Measurements from ENCODE around the gene ARHGEF10L. TPM values are rescaled to one million over a fixed set of nuclear protein-coding genes. Genes with fewer than 3 reads are reported as not detected.

Gene ARHGEF10L
- total RNA-seq, 2 donors from 2014 or later = 26.0 to 39.7 TPM

DNA sequence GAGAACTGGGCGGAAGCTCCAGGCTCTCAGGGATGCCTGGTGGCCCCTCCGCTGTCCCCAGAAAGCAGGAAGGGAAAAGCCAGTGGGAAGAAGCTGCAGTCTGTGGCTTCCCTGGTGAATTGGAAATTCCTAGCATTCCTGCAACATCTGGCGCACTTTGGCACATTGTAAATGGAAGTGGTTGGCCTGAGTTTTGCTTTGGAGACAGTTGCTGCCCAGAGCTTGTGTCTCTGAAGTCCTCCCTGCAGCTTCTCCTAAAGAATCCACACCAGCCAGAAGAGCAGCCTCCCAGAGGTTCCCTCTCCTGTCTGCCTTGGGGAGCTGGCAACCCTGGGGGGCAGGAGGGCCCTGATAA lies 48.2 kb downstream of the ARHGEF10L start:
- TF ChIP-seq POLR2AphosphoS5 (IDR thresholded peaks at IDR 0.05) (no peak), POLR2A (IDR thresholded peaks at IDR 0.05) (no peak)
- TF ChIP-seq, protein P1, sequence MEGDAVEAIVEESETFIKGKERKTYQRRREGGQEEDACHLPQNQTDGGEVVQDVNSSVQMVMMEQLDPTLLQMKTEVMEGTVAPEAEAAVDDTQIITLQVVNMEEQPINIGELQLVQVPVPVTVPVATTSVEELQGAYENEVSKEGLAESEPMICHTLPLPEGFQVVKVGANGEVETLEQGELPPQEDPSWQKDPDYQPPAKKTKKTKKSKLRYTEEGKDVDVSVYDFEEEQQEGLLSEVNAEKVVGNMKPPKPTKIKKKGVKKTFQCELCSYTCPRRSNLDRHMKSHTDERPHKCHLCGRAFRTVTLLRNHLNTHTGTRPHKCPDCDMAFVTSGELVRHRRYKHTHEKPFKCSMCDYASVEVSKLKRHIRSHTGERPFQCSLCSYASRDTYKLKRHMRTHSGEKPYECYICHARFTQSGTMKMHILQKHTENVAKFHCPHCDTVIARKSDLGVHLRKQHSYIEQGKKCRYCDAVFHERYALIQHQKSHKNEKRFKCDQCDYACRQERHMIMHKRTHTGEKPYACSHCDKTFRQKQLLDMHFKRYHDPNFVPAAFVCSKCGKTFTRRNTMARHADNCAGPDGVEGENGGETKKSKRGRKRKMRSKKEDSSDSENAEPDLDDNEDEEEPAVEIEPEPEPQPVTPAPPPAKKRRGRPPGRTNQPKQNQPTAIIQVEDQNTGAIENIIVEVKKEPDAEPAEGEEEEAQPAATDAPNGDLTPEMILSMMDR (IDR thresholded peaks at IDR 0.05) = no peak
- DNase-seq (ENCODE audit: low spot score) = no peak
- peaks cover 10% of the 10 kb centered on the region for H3K4me1 ChIP-seq (replicated peaks)
- no peaks in the 10 kb centered on the region for H3K27me3 ChIP-seq (replicated peaks; ENCODE audit: insufficient read depth)
- peak overlapping the region; percentile 62 to 69 for H3K27ac ChIP-seq
- intact Hi-C loops (cut with DNase I) = no loop called here
- no peaks in the 10 kb centered on the region for H3K9me3 ChIP-seq
- H3K4me3 ChIP-seq = no peak overlapping the region
- no peaks in the 10 kb centered on the region for H3K36me3 ChIP-seq
- 80% methylated on average over 3 of the region's 3 CpGs for WGBS

DNA sequence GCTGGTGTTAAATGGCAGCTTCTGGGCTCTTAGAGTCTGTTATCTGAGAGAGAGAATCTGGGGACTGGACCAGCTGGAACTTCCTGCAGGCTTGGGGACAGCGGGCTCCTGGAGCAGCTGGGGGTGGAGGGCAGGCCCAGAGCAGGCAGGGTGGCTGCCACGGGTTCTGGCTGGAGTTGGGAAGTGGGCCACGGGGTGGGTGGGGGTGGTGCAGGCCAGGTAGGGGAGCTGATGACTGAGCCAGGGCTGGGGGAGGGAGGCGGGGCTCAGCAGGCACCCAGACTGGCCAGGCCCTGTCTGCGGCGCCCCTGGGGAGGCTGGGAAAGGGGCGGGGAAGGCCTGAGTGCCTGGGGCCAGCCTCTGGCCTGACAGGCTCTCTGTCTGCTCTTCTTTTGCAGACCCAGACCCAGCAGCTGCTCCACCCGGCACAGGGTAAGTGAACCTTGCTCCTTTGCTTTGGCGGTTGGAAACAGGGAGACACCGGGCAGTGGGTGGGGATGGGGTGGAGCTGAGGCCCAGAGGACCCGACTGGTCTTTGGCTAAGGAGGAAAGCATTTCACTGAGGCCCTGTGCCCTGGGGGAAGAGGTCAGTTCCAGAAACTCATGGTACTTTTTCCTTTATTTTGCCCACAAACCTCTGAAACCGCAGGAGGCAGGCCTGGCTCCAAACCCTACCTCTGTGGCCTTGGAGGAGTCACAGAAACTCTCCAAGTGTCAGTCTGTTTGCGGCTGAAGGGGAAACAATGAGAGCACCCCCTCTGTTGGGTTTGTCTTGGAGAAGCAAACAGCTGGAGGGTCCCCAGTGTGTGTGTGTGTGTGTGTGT lies 48.8 kb downstream of the ARHGEF10L start:
- Histone ChIP-seq H3K4me3 (no peak overlapping the region), H3K36me3 (no peaks in the 10 kb centered on the region), H3K4me1 (replicated peaks) (peaks cover 9% of the 10 kb centered on the region), H3K9me3 (no peaks in the 10 kb centered on the region), H3K27me3 (replicated peaks; ENCODE audit: insufficient read depth) (no peaks in the 10 kb centered on the region), H3K27ac (peak overlapping the region; percentile 62 to 69)
- TF ChIP-seq, protein P1 (IDR thresholded peaks at IDR 0.05) = no peak
- peak; percentile 17 for TF ChIP-seq POLR2A (IDR thresholded peaks at IDR 0.05)
- intact Hi-C loops (cut with DNase I) = no loop called here
- DNase-seq (ENCODE audit: low spot score) = peak; percentile 26
- 21% methylated on average over 12 of the region's 13 CpGs for WGBS

DNA sequence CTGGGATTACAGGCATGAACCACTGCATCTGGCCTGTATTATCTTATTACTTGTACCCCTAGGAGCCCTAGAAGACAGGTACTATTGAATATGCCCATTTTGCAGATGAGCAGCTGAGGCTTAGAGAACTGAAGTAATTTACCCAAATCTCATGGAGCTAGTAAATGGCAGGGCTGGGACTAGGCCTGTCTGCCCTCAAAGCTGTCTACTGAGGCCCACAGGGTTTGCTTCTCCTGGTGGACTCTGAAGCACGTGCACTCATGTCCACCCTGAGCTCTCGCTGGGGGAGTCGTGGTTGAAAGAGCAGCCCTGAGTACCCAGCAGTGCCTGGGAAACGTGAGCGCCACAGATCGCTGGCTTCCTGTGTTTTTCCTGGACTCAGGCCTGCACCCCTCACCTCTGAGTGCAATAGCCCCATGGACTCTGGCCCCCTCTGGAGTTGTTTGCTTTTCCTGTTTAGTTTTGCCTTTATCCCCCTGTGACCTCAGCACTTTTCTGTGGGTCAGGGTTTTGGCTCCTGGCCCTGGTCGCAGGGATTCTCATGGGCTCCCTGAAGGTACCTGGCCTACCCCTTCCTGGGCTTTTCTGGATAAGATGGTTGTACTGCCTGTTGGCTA lies 52.4 kb downstream of the ARHGEF10L start:
- H3K36me3 ChIP-seq = no peaks in the 10 kb centered on the region
- H3K9me3 ChIP-seq = no peaks in the 10 kb centered on the region
- no peak for DNase-seq (ENCODE audit: low spot score)
- TF ChIP-seq POLR2A (IDR thresholded peaks at IDR 0.05) = no peak
- H3K4me1 ChIP-seq (replicated peaks) = peaks cover 9% of the 10 kb centered on the region
- no peaks in the 10 kb centered on the region for H3K27me3 ChIP-seq (replicated peaks; ENCODE audit: insufficient read depth)
- H3K27ac ChIP-seq = no peak overlapping the region
- intact Hi-C loops (cut with DNase I) = no loop called here
- WGBS = 86% methylated on average over 6 of the region's 7 CpGs
- no peak overlapping the region for H3K4me3 ChIP-seq

DNA sequence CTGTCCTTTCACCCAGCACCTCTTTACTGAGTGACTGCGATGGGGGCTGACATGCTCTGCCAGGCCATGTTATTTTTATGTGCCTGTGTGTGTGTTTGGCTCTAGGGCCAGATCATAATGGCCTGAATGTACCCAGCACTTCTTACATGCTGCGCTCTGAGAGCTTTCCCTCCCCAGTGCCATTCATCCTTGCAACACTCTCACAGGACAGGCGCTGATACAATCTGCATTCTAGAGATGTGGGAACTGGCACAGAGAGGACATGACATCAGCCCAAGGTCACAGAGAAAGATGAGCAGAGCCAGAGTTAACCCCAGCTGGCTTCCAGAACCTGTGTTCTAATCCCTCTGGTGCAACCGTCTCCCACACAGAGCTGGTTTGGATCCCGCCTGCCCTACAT lies 54.5 kb downstream of the ARHGEF10L start:
- Histone ChIP-seq H3K27ac (no peak overlapping the region), H3K9me3 (no peaks in the 10 kb centered on the region), H3K4me3 (no peak overlapping the region), H3K36me3 (no peaks in the 10 kb centered on the region), H3K27me3 (replicated peaks; ENCODE audit: insufficient read depth) (no peaks in the 10 kb centered on the region), H3K4me1 (replicated peaks) (no peaks in the 10 kb centered on the region)
- DNase-seq (ENCODE audit: low spot score) = no peak
- WGBS = 77% methylated on average over 5 of the region's 5 CpGs
- intact Hi-C loops (cut with DNase I) = no loop called here
- TF ChIP-seq, protein P1 (IDR thresholded peaks at IDR 0.05) = no peak
- TF ChIP-seq POLR2AphosphoS5 (IDR thresholded peaks at IDR 0.05) = no peak
- no peak for TF ChIP-seq POLR2A (IDR thresholded peaks at IDR 0.05)

DNA sequence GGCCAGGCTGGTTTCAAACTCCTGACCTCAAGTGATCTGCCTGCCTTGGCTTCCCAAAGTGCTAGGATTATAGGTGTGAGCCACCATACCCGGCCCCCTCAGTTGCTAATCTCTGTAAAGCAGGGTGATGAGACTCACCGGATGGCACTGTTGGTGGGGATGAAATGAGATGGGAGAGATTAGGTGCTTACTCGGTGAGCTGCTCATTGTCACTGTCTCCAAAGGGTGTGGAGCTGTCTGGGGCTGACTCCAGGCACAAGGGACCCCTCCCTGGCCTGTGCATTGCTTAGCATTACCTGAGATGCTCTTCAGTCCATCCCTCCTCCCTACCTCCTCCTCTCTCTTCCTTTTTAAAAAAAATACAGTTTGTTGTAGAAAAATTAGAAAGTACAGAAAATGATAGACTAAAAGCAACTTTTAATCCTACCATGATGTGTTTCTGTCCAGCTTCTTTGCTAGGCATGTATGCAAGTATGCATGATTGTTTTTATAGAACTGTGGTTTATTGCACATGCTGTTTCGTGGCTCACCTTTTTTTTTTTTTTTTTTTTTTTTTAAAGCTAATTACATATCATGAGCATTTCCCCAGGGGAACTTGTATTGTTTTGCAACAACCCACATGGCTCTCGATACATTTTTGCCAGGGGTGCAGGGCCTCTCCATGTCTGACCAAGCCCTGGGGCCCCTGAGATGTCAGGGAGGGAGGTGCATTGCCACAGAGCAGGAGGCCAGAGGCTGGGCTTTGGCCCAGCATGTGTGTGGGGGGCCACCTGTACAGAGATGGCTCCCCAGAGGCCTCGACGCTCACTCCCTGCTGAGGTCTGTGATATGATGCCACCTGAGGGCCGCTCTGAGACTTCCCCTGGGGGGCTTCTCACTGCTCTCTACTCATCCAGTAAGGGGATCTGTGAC lies 55.4 kb downstream of the ARHGEF10L start:
- intact Hi-C loops (cut with DNase I) = no loop called here
- H3K36me3 ChIP-seq = no peaks in the 10 kb centered on the region
- no peaks in the 10 kb centered on the region for H3K4me1 ChIP-seq (replicated peaks)
- no peak for DNase-seq (ENCODE audit: low spot score)
- WGBS = 77% methylated on average over 8 of the region's 8 CpGs
- no peak overlapping the region for H3K4me3 ChIP-seq
- H3K27ac ChIP-seq = no peak overlapping the region
- H3K27me3 ChIP-seq (replicated peaks; ENCODE audit: insufficient read depth) = no peaks in the 10 kb centered on the region
- H3K9me3 ChIP-seq = no peaks in the 10 kb centered on the region
- TF ChIP-seq POLR2A (IDR thresholded peaks at IDR 0.05) = no peak

Measured in prostate gland (tissue), 2 donors.